ENCODE measurements around the gene EML6. TPM values are rescaled to one million over a fixed set of nuclear protein-coding genes. Genes with fewer than 3 reads are reported as not detected.
"Not testable (repeated sequence)": the region's sequence is repeated elsewhere in the genome, so short reads cannot be mapped to it uniquely, and the experiment has no call there.

EML6 gene
- total RNA-seq, 1 donor = 2.7 TPM

DNA sequence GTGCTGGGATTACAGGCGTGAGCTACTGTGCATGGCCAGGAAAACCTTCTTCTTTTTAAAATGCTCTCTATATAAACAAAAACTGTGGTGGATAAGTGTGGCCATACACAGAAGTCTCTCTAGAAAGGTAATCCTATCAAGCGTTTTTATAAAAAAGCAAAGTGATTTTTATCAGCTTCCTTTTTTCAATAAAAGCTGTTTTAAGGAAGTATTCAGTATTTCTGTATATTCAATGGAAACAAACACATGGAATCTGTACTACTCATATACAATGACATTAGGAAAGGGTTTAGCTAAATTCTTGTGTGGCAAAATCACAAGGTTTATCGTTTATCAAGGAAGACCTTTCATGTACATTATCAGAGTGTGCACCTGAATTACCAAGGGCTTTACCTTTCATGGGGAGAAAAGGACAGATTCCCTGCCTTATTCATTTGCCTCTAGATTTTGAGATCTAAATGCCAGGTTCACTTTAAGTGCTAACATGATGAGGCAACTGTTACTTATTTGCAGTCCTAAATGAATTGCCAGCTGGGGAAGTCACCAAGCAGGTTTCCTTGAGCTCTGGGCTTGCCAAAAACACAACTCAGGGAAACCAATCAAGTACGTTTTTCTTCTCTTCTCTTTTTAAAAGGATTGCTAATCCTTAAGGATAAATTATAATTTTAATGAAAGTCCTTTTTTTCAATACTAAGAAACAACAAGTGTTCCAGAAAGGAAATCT is 256.0 kb downstream of the EML6 start:
- peak in 1 of 3 donors; percentile 52 for DNase-seq (ENCODE audit: low read depth in 2 of 3, low spot score in 2 of 3)

DNA sequence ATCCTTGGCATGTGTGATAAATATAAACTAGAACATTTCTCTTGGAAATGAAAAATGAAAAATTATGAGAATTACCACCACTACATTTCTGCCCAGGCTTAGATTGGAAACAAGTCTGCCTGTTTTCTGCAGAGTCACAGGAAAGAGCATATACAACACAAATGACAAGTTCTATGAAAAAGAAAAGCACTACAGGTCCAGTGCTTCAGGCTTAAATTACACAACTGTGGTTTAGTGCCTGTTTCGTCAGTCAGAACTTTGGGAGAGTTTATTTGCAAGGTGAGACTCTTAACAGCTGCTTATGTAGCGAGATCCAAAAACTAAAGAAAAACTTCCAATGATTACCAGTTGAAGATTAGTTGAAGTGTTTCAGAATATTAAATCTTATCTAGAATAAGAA is 257.9 kb downstream of the EML6 start:
- peak in 1 of 3 donors; percentile 43 for DNase-seq (ENCODE audit: low read depth in 2 of 3, low spot score in 2 of 3)

DNA sequence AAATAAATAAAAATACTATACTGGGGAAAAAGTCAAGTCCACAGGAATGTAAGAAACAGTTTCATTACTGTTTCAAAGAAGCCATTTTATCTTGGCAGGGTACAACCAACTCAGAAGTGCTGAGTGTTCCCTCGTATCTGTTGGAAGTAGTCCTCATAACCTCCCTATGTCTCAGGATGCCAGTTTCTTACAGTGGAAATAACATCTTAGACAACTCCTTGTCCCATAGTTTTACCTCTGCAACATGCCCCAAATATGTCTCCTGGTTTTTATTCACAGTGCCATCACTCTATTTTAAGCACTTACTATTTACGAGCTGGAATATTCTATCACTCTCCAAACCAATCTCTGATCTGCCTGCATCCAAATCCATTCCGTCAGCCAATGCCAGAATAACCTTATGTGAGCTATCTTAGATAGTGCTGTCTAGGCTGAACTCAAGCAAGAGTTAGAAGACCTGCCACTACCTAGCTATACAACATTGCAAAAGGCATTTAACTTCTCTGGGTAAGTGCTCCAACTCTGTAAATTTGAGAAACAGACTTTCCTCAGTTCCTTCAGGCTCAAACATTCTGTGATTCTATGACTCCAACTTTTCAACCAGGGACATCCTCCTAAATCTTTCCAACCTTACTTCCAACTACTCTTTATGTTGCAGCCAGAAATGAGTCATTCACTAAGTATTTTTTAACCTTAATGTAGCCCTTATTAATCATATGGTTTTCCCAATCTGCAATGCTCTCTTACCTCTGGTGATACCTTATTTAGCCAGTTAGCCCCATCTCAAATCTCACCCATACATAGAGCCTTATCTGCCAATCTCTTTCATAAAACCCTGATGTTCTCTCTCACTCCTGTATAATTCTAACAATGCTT is 260.1 kb downstream of the EML6 start:
- no peak for DNase-seq (ENCODE audit: low read depth in 2 of 3, low spot score in 2 of 3)

DNA sequence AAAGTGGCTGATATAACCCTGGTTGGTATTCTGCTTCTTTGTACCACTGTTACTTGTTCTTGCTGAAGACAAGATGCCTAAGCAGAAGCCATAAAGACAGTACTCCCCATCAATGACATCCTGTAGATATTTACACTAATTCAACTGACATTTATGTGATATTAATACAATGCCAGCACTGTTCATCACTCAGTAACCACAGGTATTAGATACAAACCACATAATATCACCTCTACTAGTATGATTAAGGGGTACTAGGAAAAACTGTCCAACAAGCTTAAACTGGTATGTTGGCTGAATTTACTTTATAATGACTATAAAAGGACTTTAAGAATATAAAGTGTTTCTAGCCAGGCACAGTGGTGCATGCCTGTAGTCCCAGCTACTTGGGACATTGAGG is 261.0 kb downstream of the EML6 start:
- no peak for DNase-seq (ENCODE audit: low read depth in 2 of 3, low spot score in 2 of 3)

DNA sequence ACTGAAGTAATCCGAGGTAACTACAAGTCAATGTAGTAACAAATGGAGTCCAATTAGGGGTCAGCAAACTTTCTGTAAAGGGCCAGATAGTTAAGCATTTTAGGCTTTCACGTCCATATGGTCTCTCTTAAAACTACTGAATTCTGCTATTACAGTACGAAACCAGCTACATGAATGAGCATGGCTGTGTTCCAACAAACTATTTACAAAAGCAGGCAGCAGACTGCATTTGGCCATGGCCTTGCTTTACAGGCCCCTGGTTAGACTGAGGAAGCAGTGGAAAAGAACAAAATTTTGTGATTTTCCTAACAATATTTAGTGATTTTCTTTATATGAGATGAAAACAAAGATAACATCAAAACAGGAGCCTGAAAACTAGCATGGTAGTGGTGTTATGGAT is 262.8 kb downstream of the EML6 start:
- no peak for DNase-seq (ENCODE audit: low read depth in 2 of 3, low spot score in 2 of 3)

DNA sequence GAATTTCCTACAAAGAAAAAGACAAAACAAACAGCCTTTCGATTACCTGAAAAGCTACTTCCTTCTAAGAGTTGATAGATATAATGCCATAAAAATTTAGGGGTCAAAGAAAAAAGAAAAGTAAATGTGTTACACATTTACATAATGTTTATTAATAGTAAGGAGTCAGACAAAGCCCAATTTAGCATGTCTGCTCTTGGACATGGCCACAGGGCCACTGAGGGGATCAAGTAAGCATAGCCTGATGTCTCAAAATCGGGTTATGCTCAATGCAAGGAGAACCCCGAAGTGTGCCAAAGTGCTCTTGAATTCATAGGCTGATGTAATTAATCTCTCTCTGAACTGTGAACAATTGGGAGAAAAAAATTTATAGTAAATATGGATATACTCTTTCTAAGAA is 265.1 kb downstream of the EML6 start:
- no peak for DNase-seq (ENCODE audit: low read depth in 2 of 3, low spot score in 2 of 3)

DNA sequence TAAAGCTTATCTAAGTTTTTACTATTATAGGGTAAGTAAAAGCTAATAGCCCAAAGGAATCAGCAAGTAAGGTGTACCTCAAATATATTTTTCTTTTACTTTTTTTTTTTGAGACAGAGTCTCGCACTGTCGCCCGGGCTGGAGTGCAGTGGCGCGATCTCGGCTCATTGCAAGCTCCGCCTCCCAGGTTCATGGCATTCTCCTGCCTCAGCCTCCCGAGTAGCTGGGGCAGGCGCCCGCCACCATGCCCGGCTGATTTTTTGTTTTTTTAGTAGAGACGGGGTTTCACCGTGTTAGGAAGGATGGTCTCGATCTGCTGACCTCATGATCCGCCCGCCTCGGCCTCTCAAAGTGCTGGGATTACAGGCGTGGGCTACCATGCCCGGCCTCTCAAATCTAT is 267.2 kb downstream of the EML6 start:
- DNase-seq (ENCODE audit: low read depth in 2 of 3, low spot score in 2 of 3) = not testable (repeated sequence)

DNA sequence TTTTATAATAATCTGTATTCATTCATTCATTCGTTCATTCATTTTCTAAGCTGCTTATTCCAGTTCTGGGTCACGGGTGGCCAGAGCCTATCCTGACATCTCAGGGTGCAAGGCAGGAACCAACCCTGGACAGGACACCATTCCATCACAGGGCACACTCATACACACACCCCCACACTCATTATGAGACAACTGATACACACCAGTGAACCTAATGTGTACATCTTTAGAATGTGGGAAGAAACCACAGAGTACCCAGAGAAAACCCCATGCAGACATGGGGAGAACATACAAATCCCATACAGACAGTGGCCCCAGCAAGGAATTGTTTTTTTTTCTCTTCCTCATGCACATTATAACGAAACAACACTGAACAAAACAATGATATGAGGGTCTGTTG is 272.1 kb downstream of the EML6 start:
- DNase-seq (ENCODE audit: low read depth in 2 of 3, low spot score in 2 of 3) = no peak

DNA sequence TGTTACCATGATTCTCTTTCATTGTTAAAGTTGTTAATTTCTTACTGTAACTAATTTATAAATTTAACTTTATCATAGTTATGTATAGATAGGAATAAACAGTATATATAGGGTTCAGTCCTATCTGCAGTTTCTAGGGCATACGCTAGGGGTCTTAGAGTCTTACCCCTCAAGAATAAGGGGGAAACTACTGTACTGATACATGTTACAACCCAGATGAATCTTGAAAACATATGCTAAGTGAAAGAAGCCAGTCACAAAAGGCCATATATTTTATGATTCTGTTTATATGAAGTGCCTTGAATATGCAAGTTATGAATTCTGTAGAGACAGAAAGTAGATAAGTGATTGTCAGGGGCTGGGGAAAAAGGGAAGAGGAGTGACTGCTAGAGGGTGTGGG is 274.4 kb downstream of the EML6 start:
- no peak for DNase-seq (ENCODE audit: low read depth in 2 of 3, low spot score in 2 of 3)

DNA sequence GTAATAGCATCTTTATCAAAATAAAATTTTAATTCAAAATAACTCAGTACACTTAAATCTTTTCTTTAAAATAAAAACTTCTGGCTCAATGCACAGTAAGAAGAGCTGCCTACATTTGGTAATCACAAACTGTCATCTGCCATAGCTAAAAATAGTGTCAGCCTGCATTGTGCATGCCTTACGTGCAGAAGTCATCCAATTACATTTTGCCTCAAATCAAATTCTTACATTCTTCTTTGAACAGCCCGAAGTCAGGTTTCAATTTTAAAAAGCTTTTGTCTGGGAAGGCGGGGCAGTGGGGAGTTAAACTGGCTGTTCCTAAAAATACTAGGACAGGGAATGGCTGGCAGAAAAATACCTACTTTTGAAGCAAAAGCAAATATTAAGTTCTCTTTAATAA is 275.7 kb downstream of the EML6 start:
- DNase-seq (ENCODE audit: low read depth in 2 of 3, low spot score in 2 of 3) = no peak

DNA sequence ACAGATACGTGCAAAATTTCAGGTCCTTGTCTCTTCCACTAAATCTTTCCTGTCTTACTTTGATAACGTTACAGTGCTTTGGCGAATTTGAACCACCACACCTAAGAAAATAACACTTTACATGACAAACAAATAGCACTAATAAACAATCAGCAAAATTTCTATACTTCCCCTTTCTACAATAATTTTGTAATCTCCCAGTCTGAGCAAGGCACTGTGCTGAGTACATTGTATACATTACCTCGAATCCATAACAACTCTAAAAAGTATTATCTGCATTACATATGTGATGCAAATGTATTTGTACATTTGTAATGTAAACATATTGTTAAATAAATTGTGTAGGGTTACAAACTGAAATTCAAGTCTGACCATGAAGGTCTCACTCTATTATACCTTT is 276.9 kb downstream of the EML6 start:
- no peak for DNase-seq (ENCODE audit: low read depth in 2 of 3, low spot score in 2 of 3)

DNA sequence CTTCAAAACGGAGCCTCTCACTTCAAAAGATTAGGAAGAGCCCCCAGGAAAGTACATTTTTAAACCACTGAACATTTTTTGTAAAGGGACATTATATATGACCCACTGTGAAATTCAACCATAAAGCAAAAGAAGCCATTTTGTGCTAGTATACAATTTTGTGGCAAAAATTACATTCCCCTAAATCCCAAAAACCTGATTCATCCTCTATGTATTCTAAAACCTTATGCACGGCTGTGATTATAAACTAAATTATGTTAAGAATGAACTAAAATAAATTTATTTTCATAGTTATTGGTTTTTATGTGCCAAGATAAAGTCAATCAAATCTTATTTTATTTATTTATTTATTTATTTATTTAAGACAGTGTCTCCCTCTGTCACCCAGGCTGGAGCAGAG is 278.3 kb downstream of the EML6 start:
- DNase-seq (ENCODE audit: low read depth in 2 of 3, low spot score in 2 of 3) = no peak

DNA sequence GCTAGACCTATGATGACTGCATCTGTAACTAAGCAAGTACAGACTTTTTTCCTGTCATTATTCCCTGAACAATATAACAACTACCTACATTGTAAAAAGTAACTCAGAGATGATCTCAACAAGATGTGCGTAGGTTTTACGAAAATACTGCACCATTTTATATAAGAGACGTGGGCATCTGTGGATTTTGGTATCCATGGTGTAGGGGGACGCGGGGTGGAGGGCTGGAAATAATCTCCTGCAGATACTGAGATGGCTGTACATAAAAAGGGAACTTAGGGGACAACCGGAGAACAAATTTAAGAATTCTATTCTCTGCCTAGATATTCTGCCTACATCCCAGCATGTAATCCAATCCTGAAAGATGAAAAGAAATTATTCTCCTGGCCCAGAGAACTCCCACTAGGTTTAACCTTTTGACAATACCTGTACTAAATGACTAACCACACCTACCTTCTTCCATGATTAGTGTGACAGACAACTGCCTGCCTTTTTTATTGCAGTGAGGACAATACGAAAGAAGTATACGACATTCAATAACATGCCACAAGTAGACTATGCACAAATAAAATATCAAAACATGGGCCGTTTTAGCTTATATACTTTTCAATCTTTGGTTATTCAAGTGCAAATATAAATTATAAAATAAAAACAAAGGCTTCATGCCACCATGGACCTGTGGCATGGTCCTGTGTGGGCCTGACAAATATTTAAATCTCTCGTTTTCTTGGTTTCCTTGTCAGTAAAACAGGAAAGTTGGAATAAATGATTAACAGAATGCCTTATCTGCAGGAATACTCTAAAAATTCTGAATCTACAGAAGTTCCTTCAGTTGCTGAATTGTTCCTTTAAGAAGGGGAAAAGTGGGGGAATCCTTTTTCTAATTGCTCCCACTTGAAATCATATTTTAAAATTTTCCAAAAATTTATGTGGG is 280.5 kb downstream of the EML6 start:
- DNase-seq (ENCODE audit: low read depth in 2 of 3, low spot score in 2 of 3) = no peak

DNA sequence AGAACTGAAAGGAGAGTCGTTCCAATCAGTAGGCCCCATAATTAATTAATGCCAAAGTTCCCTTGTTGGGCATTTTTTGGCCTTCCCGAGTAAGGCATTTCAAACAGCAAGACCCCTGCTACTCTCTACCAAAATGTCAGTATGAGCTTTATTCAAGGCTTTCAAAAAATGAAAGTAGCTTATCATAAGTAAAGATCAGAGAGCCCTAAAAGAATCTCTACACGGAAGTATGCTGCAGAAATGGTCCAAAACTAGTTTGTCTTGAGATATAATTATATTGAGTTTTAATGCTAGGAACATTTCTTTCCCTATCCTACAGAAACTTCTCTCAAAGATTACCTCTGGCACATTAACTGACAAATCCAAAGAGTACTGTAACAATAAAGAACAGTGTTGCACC is 282.8 kb downstream of the EML6 start:
- DNase-seq (ENCODE audit: low read depth in 2 of 3, low spot score in 2 of 3) = no peak

DNA sequence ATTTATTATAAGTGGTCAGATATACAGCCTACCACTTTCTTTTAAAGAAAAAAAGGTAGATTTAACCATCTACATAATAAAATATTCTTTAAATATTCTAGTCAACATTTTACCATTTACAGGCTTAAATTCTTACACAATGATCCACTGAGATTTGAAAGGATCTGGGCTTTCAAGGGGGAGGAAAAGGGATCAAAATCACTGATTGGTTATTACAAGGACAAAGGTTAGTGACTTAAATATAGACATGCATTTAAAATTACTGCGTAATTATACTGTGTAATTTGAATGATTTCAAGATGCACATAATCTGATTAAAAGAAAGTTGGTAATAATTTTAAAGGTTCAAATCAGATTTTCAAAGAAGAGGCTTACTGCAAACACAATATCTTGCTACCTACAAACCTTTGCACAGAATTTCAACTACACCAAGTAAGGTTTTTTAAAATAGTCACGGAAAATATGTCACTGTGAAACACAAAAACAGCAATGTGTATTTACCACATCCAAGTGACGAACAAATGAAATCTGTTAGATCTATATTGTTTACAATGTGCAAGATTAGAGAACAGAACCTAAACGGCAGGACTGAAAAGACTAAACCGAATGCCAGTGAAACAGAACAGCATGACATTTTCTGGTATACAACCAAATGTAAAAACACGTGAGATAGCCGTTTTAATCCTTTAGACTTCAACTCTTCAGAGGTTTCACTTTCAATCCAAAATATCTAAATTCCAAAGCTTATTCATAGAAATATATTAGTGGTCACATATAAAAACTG is 286.0 kb downstream of the EML6 start:
- peak in 1 of 3 donors; percentile 32 for DNase-seq (ENCODE audit: low read depth in 2 of 3, low spot score in 2 of 3)

DNA sequence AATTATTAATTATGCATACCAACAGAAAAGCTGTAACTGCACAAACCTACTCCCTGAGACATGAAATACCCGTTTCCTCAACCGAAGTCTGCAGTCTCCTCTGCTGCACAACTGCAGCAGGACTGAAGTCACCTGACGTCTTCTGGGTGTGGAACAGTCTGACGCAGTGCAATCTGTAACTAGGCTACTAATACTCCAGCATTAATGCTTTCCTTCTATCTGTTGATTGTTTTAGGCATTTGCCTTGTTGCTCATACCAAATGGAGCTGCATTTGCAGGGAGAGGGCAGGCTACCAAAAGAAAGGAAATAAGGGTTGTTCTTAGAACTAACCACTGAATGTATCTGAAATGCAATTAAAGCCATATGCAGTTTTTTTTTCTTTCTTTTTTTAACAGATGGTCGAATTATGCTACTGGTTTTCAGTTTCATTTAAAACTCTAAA is 286.7 kb downstream of the EML6 start:
- peak; percentile 24 to 68 (median 67) for DNase-seq (ENCODE audit: low read depth in 2 of 3, low spot score in 2 of 3)

DNA sequence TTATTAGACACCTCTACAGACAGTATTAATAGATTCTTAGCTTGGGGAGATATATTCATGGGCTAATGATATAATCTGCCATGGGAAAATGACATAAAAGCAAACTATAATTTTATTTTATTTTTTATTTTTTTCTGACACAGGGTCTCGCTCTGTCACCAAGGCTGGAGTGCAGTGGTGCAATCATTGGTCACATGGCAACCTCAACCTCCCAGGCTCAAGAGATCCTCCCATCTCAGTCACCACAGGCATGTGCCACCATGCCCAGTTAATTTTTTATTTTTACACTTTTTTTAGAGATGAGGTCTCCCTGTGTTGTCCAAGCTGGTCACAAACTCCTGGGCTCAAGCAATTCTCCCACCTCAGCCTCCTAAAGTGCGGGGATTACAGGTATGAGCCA is 287.5 kb downstream of the EML6 start:
- peak in 1 of 3 donors; percentile 36 for DNase-seq (ENCODE audit: low read depth in 2 of 3, low spot score in 2 of 3)

DNA sequence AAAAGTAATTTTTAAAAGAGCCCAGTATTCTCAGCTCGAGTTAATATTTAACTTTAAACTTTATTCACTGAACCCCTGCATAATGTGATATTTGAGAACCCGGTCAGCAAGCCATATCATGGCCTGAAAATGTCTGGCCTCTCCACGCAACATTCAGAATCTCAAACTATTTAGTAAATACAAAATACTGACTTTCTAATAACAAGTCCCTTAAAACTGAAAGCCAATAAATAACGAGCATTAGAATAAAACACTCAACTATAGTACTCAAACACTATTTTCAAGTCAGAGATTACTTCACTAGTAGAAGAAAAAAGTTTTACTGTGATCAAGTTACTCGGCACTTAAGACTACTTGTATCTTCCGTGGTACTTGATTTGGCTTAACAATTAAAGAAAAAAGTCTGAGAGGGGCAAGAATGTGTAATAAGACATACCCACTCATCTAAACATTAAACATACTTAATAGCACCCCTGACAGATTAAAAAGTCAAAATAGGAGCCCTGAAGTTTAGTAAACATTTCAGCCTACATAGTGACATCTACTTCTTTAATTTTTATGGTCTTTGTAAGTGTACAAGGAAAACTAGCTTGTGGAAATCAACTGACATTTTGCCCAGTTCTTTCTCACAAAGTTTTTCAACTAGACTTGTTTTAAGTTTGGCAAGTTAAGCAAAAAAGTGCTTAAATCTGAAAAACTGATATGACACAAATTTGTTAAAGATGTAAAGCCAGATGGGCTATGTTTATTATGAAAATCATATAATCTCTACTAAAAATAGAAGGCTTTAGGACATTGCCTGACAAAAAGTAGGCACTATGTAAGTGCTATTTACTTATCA is 288.6 kb downstream of the EML6 start:
- DNase-seq (ENCODE audit: low read depth in 2 of 3, low spot score in 2 of 3) = no peak

Measured in hematopoietic multipotent progenitor cell (in vitro differentiated cells).